ENCODE measurements around the gene AHRR. TPM values are rescaled to one million over a fixed set of nuclear protein-coding genes. Genes with fewer than 3 reads are reported as not detected.
"Not testable (repeated sequence)": the region's sequence is repeated elsewhere in the genome, so short reads cannot be mapped to it uniquely, and the experiment has no call there.

AHRR gene
- total RNA-seq, 1 donor from 2014 or later = 2.0 TPM

DNA sequence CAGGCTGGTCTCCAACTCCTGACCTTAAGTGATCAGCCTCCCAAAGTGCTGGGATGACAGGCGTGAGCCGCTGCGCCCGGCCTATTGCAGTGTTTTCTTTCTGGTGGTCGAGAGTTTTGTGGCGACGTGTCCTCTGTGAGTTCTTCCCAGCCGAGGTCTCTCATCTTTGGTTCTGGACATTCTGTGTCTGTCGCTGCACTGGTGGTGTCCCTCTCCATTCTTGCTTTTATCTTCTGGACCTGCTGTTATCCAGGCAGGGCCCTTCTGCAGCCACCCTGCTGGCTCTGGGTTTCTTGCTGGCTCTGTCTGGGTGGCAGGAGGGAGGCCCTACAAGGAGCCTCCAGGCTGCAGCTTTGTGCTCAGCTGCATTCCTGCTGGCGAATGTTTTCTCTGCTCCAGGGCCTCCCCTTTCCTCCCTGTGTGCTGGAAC is 72.3 kb downstream of the AHRR start:
- H3K27me3 Mint-ChIP-seq (ENCODE audit: unreplicated experiment) = peaks cover 3% of the 10 kb centered on the region
- peaks cover 7% of the 10 kb centered on the region for H3K9me3 Mint-ChIP-seq (ENCODE audit: unreplicated experiment)
- no peaks in the 10 kb centered on the region for H3K36me3 Mint-ChIP-seq (ENCODE audit: unreplicated experiment)
- no peak overlapping the region for H3K27ac Mint-ChIP-seq (ENCODE audit: unreplicated experiment)
- TF ChIP-seq, protein P1, sequence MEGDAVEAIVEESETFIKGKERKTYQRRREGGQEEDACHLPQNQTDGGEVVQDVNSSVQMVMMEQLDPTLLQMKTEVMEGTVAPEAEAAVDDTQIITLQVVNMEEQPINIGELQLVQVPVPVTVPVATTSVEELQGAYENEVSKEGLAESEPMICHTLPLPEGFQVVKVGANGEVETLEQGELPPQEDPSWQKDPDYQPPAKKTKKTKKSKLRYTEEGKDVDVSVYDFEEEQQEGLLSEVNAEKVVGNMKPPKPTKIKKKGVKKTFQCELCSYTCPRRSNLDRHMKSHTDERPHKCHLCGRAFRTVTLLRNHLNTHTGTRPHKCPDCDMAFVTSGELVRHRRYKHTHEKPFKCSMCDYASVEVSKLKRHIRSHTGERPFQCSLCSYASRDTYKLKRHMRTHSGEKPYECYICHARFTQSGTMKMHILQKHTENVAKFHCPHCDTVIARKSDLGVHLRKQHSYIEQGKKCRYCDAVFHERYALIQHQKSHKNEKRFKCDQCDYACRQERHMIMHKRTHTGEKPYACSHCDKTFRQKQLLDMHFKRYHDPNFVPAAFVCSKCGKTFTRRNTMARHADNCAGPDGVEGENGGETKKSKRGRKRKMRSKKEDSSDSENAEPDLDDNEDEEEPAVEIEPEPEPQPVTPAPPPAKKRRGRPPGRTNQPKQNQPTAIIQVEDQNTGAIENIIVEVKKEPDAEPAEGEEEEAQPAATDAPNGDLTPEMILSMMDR (IDR thresholded peaks at IDR 0.05; ENCODE audit: partially characterized antibody, unreplicated experiment) = no peak
- DNase-seq = no peak
- no peak overlapping the region for H3K4me3 Mint-ChIP-seq (ENCODE audit: unreplicated experiment)
- peaks cover 13% of the 10 kb centered on the region for H3K4me1 Mint-ChIP-seq (ENCODE audit: low read depth, unreplicated experiment)

DNA sequence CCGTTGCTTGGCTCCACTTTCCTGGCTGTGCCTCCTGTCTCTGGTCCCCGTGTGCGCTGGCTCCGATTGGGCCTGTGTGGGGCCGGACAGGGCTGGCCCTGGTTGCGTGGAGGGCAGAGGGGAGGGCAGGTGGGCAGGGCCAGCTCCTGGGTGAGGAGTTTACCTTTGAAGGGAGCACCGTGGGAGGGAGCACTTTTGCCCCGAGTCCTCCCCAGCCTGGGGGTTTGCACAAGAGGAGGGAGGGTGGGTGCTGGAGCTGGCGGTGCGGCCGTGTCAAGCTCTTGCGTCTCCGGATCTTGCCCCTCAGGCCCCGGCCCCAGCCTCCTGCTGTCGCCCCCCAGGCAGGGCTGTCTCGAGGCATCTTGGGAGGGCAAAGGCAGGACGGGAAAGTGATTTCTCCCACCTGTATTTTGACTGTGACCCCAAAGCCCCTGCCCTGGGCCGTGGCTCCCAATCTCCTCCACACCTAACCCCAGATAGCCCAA is 73.2 kb downstream of the AHRR start:
- H3K27ac Mint-ChIP-seq (ENCODE audit: unreplicated experiment) = no peak overlapping the region
- TF ChIP-seq, protein P1 (IDR thresholded peaks at IDR 0.05; ENCODE audit: partially characterized antibody, unreplicated experiment) = no peak
- H3K4me1 Mint-ChIP-seq (ENCODE audit: low read depth, unreplicated experiment) = peaks cover 13% of the 10 kb centered on the region
- H3K9me3 Mint-ChIP-seq (ENCODE audit: unreplicated experiment) = peaks cover 7% of the 10 kb centered on the region
- no peak for DNase-seq
- H3K27me3 Mint-ChIP-seq (ENCODE audit: unreplicated experiment) = peaks cover 3% of the 10 kb centered on the region
- no peaks in the 10 kb centered on the region for H3K36me3 Mint-ChIP-seq (ENCODE audit: unreplicated experiment)
- H3K4me3 Mint-ChIP-seq (ENCODE audit: unreplicated experiment) = no peak overlapping the region

DNA sequence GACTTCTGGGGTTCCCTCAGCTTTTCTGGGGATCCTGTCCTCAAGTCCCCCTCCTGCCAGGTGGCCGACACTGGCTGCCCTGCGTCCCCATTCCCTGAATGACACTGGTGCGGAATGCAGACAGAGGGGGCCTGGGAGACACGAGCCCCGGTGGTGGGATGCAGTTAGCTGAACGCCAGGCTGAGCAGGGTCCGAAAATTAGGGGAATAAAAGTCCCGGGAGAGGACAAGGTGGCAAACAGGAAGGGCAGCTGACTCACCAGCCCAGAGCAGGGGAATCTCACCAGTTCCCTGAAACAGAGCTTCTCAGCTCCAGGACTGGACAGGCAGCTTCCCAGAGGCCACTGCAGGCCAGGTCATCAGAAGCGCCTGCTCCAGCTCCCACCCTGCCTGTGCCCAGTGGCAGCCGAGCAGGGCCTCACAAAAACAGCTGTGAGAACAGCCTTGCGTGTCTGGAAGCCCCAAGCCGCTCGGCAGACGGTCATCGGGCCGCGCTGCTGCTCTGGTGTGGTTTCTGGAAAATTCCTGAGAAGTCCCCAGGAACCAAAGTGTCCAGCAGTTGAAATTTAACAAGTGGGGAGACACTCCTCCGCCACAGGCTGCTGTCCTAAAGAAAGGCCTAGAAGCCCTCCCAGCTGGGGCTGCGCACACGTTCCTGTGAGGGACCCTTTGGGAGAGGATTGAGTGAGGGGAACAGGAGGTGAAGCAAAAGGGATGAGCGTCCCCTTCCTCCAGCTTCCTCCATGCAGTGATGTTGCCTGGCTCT is 73.8 kb downstream of the AHRR start:
- no peak for DNase-seq
- Mint-ChIP-seq H3K36me3 (ENCODE audit: unreplicated experiment) (no peaks in the 10 kb centered on the region), H3K27ac (ENCODE audit: unreplicated experiment) (no peak overlapping the region), H3K4me1 (ENCODE audit: low read depth, unreplicated experiment) (peaks cover 11% of the 10 kb centered on the region), H3K4me3 (ENCODE audit: unreplicated experiment) (no peak overlapping the region), H3K27me3 (ENCODE audit: unreplicated experiment) (peaks cover 3% of the 10 kb centered on the region), H3K9me3 (ENCODE audit: unreplicated experiment) (peaks cover 6% of the 10 kb centered on the region)
- TF ChIP-seq, protein P1 (IDR thresholded peaks at IDR 0.05; ENCODE audit: partially characterized antibody, unreplicated experiment) = no peak

DNA sequence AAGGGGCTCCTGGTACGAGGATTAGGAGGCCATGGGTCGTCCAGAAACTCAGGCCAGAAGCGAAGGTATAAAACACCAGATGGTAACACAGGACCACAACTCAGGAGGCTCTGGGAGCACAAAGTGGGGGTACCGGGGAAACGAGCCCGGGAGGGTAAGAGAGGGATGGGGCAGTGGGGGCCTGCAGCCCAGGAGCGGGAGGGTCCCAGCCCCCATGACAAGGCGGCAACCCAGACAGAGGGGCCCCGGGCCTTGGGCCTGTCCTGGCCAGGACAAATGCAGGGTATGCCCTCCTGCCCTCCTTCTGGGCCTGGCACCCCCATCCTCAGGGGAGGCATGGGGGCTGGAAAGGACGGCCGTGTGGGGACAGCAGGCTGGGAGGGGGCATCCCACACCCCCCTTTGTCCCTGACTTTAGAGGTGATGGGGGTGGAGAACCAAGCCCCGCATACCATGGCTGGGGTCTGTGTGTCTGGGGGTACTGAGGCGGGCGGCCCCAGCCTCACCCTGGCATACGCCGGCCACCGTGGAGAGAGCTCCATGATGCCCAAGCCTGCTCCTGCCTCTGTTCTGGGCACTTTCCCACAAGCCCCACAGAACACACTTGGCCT is 74.5 kb downstream of the AHRR start:
- Mint-ChIP-seq H3K9me3 (ENCODE audit: unreplicated experiment) (peaks cover 6% of the 10 kb centered on the region), H3K36me3 (ENCODE audit: unreplicated experiment) (no peaks in the 10 kb centered on the region), H3K27me3 (ENCODE audit: unreplicated experiment) (peaks cover 3% of the 10 kb centered on the region), H3K4me3 (ENCODE audit: unreplicated experiment) (no peak overlapping the region), H3K27ac (ENCODE audit: unreplicated experiment) (no peak overlapping the region), H3K4me1 (ENCODE audit: low read depth, unreplicated experiment) (peaks cover 10% of the 10 kb centered on the region)
- TF ChIP-seq, protein P1 (IDR thresholded peaks at IDR 0.05; ENCODE audit: partially characterized antibody, unreplicated experiment) = no peak
- no peak for DNase-seq

DNA sequence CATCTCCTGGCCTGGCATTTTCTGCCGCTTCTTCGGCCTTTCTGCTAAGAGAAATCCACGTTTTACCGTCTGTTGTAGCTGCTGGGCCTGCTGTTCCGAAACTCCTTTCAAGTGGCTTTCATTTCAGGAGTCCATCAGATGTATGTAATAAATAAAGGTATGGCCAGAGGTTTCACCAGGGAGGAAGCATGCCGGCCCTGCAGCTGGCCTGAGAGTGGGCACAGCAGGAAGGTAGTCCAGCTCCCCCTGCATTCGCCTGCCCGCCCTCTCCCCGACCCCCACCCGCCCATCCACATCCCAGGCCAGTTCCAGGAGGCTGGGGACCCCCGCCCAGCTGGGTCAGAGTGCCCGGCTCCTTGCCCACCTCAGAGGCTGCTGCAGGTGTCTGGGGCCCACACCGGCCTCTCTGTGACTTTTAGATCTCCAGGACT is 75.0 kb downstream of the AHRR start:
- Mint-ChIP-seq H3K36me3 (ENCODE audit: unreplicated experiment) (peaks cover under 1% of the 10 kb centered on the region), H3K4me3 (ENCODE audit: unreplicated experiment) (no peak overlapping the region), H3K4me1 (ENCODE audit: low read depth, unreplicated experiment) (peaks cover 10% of the 10 kb centered on the region), H3K27ac (ENCODE audit: unreplicated experiment) (no peak overlapping the region), H3K9me3 (ENCODE audit: unreplicated experiment) (peaks cover 6% of the 10 kb centered on the region), H3K27me3 (ENCODE audit: unreplicated experiment) (peaks cover 3% of the 10 kb centered on the region)
- TF ChIP-seq, protein P1 (IDR thresholded peaks at IDR 0.05; ENCODE audit: partially characterized antibody, unreplicated experiment) = no peak
- DNase-seq = no peak

GRCh38 chr5:398141-398474 is 76.6 kb downstream of the AHRR start:
- not testable (repeated sequence) for H3K27me3 Mint-ChIP-seq (ENCODE audit: unreplicated experiment); H3K9me3 Mint-ChIP-seq (ENCODE audit: unreplicated experiment); H3K27ac Mint-ChIP-seq (ENCODE audit: unreplicated experiment); H3K36me3 Mint-ChIP-seq (ENCODE audit: unreplicated experiment); DNase-seq; H3K4me3 Mint-ChIP-seq (ENCODE audit: unreplicated experiment); H3K4me1 Mint-ChIP-seq (ENCODE audit: low read depth, unreplicated experiment)

Measured in glutamatergic neuron (in vitro differentiated cells).